ENCODE data around the gene DGKA. TPM values are rescaled to one million over a fixed set of nuclear protein-coding genes. Genes with fewer than 3 reads are reported as not detected.
"Not testable (repeated sequence)": the region's sequence is repeated elsewhere in the genome, so short reads cannot be mapped to it uniquely, and the experiment has no call there.

The DGKA gene
- total RNA-seq, 1 experiment from 2014 or later = 31.3 TPM

GRCh38 chr12:55966408-55967281, 35.7 kb downstream of the DGKA start, which contains the start of gene CDK2:
CDK2 (plus strand) TSS chr12:55966830; CDS start chr12:55967009, 179 bp downstream.
- DNase-seq (ENCODE audit: low read depth) = peak; percentile 86

- DNase-seq (ENCODE audit: low read depth) = no peak
Observed at GRCh38 chr12:55969356-55969755, 38.4 kb downstream of the DGKA start.

DNA sequence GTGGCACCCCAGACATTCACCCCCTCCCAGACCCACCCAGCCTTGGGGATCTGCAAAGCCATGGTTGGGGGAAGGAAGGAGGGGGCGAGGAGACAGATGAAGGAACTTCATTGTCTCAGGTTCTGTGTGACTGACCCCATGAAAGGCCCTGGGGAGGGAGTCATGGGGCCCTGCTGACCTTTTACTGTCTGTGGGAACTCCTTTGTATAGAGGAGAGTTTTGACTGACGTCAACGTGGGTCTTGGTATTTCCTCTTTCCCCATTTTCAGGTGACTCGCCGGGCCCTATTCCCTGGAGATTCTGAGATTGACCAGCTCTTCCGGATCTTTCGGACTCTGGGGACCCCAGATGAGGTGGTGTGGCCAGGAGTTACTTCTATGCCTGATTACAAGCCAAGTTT, 39.8 kb downstream of the DGKA start:
- peak; percentile 31 for DNase-seq (ENCODE audit: low read depth)

DNA sequence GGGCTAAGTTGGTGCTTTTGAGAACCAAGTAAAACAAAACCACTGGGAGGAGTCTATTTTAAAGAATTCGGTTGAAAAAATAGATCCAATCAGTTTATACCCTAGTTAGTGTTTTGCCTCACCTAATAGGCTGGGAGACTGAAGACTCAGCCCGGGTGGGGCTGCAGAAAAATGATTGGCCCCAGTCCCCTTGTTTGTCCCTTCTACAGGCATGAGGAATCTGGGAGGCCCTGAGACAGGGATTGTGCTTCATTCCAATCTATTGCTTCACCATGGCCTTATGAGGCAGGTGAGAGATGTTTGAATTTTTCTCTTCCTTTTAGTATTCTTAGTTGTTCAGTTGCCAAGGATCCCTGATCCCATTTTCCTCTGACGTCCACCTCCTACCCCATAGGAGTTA, 41.1 kb downstream of the DGKA start:
- peak; percentile 85 for DNase-seq (ENCODE audit: low read depth)

DNA sequence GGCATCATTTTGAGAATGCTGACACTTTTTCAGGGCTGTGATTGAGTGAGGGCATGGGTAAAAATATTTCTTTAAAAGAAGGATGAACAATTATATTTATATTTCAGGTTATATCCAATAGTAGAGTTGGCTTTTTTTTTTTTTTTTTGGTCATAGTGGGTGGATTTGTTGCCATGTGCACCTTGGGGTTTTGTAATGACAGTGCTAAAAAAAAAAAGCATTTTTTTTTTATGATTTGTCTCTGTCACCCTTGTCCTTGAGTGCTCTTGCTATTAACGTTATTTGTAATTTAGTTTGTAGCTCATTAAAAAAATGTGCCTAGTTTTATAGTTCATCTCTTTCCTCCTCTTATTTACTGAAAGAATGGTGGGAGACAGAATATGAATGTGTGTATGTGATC, 41.5 kb downstream of the DGKA start:
- no peak for DNase-seq (ENCODE audit: low read depth)

DNA sequence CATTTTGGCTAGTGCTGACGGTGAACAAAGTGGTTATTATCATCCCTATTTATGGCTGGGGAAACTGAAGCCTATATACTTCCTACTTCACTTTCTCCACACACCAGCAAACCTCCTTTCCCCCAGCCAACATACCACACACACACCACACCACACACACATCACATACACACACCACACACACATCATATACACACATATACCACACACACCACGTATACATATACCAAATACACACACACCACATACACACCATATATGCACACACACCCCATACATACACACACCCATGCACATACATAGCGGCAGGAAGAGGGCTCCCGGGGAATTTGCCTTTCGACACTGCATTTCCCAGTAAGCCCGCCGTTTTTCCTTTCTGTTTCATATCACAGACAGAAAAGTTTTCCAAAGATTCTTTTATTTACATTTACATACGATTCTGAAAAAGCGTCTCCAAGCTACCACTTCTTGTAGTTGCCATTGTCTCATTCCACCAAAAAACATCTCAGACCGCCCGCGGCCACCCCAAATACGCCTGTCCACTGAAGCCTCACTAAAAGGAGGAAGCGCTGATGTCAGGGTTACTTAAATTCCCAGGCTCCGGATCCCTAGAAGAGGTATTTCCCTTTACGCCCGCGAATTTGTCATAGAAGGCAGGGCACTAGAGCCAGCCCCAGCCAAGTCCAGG, 42.1 kb downstream of the DGKA start:
- DNase-seq (ENCODE audit: low read depth) = no peak

DNA sequence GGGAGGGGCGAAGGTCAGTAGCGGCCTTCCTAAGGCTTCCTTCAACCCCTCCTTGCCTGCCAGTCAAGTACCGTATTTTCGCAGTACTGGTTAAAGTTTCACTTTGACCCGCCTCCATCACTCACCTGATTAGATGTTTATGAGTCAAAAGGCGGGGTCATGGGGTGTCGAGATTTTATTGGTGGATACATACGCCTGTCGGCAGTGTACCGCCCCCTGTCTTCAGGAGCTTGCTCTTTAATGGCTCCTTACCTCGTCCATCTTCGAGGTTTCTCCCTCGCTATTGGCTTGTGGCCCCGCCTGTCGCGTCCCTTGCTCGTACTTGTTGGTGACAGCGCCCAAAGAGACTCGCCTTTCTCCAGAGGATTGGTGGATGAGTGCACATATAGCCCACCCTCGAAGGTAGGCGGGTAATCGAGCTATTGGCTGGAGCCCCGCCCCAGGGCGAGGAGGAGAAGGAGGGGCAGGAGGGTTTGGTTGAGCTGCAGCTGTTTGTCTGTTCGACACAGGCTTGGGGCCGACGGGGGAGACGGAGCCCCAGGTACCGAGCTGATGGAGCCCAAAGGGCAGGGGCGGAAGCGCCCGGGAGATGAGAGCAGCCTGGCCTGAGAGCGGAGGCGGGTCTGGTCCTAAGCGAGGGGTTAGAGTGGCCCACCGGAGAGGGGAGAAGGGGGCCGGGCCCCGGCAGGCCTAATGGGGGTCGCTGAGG, 42.8 kb downstream of the DGKA start, which contains the start of gene RAB5B:
Gene RAB5B (plus strand): TSS at position 480 of the 709 bp plus-strand sequence. CDS start 12,883 bp downstream, outside the sequence.
- peak; percentile 100 for DNase-seq (ENCODE audit: low read depth)

- peak; percentile 60 for DNase-seq (ENCODE audit: low read depth)
Observed at GRCh38 chr12:55974308-55974730, 43.4 kb downstream of the DGKA start.

DNA sequence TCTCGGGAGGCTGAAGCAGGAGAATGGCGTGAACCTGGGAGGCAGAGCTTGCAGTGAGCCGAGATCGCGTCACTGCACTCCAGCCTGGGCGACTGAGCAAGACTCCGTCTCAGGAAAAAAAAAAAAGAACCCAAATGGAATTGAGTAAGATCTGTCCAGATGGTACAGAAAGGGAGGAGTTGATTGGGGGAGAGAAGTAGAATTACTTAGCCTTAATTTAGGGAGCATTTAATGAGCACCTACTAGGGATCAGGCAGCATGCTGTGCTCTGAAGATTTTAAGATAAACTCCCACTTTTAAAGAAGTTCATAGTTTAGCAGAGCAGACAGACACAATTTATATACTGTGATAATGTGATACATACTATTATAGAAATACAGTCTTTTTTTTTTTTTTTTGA, 47.4 kb downstream of the DGKA start:
- no peak for DNase-seq (ENCODE audit: low read depth)

- no peak for DNase-seq (ENCODE audit: low read depth)
Observed at GRCh38 chr12:55979069-55979468, 48.1 kb downstream of the DGKA start.

DNA sequence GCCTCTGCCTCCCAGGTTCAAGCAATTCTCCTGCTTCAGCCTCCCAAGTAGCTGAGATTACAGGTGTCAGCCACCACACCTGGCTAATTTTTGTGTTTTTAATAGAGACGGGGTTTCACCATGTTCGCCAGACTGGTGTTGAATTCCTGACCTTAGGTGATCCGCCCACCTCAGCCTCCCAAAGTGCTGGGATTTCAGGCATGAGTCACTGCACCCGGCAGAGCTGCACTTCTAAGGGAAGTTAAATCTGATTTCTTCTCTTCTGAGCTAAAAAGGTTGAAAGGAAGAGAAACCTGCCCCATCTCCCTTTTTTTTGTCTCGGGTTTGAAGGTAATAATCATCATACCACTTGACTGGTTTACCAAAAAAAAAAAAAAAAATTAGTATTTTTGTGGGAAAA, 50.9 kb downstream of the DGKA start:
- DNase-seq (ENCODE audit: low read depth) = not testable (repeated sequence)

DNA sequence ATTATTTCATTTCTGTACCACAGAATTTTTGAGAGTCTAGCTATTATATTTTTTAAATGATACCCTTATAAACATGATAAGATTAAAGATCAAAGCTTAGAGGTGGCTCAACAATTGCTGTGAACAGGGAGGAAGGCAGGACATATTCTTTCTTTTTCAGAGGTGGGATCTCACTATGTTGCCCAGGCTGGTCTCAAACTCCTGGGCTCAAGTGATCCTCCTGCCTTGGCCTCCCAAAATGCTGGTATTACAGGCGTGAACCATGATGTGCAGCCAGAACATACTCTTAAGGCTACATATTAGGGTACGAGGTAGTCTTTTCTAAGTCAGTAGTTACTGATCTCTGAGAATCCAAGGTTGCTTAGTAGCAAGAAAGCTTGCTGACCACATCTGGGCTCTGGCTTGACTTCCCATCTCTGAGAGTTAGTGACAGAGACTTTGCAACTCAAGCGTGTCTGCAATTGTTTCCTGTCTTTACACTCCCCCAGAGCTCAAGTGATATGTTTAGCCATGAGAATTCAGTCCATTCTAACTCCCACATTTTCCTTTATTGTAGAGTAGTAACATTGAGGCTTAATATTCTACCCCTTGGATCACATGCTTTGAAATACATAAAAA, 51.5 kb downstream of the DGKA start:
- no peak for DNase-seq (ENCODE audit: low read depth)

DNA sequence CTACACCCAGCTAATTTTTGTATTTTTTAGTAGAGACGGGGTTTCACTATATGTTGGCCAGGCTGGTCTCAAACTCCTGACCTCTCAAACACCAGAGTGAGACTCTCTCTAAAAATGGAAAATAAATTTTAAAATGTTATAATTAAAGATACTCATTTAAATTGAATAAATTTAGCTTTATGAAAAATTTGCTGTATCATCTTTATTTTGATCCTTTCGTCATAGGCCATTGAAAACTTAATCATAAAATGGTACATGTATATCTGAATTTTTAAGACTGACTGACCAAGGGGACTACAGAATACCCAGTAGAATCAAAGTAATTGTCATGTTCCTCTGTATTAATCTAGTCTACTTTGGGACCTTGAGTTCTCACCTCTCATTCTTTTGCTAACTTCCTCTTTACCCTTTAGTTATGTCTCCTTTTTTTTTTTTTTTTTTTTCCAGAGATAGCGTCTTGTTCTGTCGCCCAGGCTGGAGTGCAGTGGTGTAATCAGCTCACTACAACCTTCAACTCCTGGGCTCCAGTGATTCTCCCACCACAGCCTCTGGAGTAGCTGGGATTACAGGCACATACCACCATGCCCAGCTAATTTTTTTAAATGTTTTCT, 52.4 kb downstream of the DGKA start:
- no peak for DNase-seq (ENCODE audit: low read depth)

DNA sequence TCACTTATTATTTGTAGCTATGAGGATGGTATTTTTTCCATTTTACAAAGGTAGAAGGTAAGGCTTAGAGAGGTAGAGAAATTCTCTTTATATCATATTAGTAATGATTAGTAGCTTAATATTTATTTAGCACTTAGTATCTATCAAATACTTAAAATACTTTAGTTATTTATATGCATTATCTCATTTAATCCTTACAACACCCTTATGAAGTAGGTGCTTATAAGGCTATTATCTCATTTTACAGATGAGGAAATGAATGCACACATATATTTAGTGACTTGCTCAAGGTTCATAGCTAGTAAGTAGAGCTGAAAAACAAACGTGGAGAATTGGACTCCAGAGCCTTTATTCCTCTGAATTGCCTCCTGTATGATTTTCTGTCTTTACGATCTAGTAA, 53.9 kb downstream of the DGKA start:
- no peak for DNase-seq (ENCODE audit: low read depth)

DNA sequence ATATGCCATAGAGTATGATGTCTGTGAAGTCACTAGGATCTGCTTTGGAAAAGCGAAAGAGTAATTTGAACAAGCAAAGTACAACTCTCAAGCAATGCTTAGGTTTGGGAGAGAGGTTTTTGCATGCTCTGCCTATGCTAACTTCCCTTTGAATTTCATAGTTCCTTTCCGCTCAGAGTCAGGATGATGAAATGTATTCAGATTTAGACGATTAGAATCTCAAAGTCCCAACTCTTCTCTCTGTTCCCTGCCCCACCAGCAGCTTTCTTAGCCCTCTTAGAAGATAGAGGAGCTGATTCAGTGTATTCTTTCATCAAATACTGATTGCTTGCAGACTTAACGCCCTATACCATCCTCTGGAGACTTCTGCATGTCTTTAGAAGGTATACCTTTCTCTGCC, 54.4 kb downstream of the DGKA start:
- DNase-seq (ENCODE audit: low read depth) = no peak

- not testable (repeated sequence) for DNase-seq (ENCODE audit: low read depth)
Observed at GRCh38 chr12:55985976-55986375, 55.0 kb downstream of the DGKA start.

DNA sequence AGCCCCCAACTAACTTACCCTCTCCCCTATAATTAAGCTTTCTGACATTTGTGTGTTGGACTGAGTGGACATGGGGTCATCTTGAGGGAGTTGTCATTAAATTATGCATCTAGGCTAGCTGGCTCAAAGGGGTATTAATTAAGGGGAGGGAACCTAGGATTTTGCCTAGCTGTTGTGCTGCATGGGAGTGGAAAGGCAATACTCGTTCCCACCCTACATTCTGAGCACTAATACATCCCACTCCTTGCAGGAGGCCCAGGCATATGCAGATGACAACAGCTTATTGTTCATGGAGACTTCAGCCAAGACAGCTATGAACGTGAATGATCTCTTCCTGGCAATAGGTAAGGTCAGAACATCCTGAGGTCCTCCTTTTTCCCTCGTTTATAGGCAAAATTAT, 60.1 kb downstream of the DGKA start:
- DNase-seq (ENCODE audit: low read depth) = no peak

- DNase-seq (ENCODE audit: low read depth) = no peak
Observed at GRCh38 chr12:55993230-55993853, 62.4 kb downstream of the DGKA start.

DNA sequence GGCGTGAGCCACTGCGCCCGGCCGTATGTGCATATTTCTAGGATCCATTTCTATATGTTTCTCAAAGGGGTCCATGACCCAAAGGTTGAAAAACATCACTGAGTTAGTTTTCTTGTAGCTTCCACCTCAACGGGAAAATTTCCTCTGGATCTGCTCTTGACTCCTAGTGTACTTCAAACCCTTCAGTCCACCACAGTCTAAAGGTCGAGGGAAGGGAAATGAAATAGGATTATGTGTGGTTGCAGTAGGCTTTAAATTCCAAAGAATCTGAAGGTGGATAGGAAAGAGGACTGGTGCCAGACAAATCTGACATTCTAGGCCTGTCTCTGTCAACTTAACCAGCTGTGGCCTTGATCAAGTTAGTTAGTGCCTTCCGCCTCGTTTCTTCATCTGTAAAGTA, 64.4 kb downstream of the DGKA start:
- no peak for DNase-seq (ENCODE audit: low read depth)

DNA sequence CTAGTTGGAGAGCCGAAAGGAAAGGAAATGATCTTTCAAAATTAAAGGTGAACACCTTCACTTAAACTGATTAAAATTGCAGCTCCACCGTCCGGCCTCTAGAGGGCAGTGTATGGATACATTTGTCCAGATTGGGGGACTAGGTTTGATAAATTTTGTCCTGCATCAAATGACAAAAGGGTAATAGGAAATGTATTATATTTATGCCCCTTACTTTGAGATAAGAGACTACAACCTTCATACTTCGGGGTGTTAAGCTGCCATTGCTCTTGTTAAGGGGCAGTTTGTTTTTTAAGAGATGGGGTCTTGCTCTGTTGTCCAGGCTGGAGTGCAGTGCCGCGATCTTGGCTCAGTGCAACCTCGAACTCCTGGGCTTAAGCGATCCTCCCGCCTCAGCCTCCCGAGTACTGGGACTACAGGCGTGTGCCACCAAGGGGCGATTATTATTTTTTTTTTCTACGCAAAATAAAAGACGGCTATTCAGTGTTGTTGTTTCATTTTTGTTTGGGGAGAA, 65.3 kb downstream of the DGKA start:
- peak; percentile 69 for DNase-seq (ENCODE audit: low read depth)

Data from M059J (cell line).